Stimulated activated CD4-positive, alpha-beta T cell treated with anti-CD3 and anti-CD28 coated beads, Interleukin-2, amount 100 ng/mL, for 48 hours (primary cell): Measurements from ENCODE around the gene GLRX5.
"Not testable (repeated sequence)": the region's sequence is repeated elsewhere in the genome, so short reads cannot be mapped to it uniquely, and the experiment has no call there.

Source experiments
- DNase-seq, 2 donors: peaks; one replicate each; pipeline ENCODE4 v3.0.0-alpha.2; 2020

GLRX5 gene

DNA sequence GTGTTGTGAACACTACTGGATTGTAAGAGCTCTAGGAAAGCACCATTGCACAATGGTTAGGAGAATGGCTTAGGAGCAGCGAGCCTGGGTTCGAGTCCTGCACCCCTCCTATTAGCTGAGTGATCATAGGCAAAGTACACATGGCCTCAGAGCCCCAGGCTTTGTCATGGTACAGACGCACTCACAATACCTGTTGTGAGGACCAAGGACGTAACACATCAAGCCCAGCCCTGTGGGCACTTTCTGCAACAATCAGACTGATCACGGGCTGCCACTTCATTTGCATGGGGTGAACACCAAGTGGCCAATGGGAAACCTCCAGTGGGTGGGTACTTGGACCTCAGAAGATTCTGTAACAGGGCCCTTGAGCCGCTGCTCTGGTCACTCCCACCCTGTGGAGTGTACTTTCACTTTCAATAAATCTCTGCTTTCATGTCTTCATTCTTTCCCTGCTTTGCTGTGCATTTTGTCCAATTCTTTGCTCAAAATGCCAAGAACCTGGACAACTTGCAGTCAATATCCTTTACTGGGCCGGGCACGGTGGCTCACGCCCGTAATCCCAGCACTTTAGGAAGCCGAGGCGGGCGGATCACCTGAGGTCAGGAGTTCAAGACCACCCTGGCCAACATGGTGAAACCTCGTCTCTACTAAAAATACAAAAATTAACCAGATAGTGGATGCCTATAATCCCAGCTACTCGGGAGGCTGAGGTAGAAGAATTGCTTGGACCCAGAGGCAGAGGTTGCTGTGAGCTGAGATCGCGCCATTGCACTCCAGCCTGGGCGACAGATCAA lies 28.2 kb downstream of the GLRX5 start:
- no peak for DNase-seq

DNA sequence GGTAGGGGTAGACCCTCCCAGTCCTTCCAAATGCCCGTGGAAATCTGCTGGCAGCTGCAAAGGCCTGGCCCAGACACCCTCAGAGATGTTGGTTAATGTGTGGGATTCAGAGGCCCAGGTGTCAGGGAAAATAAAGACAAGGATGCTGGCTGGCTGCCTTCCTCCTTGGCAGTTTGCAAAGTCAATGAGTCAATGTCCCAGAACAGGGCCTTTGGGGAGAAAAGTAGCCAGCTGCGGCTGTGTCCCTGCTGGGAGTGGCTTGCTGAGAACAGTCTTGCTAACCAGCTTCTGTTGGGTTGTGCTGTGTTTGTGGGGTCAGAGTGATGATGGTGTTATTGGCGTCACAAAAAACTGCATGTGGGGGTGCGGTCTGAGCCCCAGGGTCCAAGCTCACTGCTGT lies 29.2 kb downstream of the GLRX5 start:
- no peak for DNase-seq

DNA sequence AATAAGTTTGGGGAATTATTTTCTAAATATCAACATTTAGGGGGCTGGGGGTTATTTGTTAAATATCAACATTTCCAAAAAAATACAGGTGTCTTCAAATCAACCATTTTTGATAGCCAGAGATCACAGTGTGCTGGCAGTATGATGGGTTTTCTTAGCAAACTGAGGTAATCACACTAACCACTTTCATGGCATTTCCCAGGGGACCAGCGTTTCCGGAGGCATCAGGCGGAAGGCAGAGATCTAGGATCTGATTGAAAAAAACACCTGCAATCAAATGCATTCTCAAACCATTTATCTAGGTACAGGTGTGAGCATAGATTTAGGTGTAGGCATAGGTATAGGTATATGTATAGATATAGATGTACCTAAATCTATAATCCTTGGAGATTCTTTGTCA lies 34.6 kb downstream of the GLRX5 start:
- no peak for DNase-seq

DNA sequence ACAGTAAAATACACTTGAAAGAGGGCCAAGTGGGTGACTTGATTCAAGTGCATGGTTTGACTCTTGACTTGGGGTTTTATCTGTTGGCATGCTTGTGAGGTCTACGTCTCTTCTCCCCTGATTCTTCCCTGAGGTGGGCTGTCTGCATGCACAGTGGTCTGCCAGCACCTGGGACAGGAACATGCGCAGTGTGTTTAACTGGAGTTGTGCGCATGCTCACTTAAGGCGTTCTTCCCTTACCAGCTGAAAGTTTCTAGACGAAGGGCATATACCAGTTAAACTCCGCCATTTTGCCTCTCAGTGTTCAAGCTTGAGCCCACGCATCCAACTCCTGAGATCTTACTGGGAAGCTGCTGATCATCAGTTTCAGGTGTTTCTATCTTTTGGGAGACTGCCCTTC lies 38.5 kb downstream of the GLRX5 start:
- no peak for DNase-seq

DNA sequence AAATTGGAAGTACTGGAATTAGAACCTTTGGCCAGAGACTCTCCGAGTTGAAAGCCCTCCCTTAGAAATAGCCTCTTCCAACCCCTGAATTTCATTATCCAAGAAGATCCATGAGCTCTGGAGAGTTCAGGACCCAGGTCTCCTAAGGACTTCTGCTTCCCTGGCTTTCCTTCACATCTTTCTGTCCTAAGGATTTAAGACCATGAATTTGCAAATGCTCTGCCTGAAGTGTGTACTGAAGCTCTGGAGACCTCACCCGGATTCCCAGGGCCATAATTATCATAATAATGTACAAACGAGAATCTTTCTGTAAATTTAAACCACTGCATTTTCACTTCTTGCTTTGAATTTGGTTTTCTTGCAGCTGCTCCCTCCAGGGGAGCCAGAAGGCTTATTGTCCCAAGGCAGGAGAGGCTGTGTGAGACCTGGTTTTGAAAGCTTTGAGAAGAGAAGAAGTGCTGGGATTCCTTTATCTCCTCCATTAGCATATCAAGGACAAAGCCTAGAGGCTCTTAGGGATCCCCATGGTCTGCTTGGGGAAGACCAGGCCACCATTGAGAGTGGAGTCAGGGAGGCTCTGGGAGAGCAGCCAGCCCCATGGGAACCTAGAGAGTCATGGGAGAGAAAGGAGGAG lies 41.1 kb downstream of the GLRX5 start:
- no peak for DNase-seq

DNA sequence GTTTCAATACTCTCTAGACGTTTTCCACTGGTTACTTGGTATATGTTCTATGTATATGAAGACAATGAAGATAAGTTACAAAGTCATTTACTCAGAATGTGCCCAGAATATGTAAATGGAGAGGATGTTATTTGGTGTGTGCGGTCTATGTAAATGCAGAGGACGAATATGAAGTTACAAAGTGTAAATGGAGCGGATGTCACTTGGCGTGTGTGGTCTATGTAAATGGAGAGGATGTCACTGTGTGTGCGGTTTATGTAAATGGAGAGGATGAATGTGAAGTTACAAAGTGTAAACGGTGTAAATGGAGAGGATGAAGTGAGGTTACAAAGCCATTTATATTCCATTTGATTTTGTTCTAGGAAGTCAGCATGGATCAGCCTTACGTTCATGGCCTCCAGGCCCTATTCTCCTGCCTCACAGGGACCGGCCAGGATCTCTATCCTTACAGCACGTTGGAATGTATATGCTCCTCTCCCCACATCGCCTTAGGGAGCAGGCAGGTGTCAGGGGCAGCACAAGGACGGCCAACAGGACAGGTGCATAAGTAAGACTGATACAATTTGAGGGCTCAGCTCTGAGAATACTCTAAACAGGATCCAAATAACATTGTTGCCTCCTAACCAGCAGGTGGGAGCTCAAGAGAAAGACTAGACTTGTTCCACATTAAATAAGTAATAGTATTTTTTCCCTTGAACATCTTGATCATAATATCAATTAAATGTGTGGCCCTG lies 42.4 kb downstream of the GLRX5 start:
- no peak for DNase-seq

DNA sequence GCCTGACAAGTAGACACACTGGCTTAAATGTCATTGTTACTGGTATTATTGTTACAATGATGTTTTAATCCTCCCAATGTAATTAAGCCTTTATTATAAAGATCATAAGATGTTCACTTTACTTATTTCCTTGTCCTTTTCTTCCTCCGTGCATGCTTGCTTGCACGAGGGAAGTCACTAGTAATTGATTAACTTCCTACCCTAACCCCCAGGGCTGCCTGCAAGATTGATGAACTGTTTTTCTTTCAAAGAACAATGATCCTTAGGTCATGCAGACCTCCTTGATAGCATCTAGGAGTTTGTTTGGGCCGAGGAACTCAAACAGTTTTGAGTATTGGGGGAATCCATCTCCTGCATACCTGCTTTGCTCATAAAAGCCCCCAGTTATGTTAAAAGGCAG lies 43.0 kb downstream of the GLRX5 start:
- no peak for DNase-seq

DNA sequence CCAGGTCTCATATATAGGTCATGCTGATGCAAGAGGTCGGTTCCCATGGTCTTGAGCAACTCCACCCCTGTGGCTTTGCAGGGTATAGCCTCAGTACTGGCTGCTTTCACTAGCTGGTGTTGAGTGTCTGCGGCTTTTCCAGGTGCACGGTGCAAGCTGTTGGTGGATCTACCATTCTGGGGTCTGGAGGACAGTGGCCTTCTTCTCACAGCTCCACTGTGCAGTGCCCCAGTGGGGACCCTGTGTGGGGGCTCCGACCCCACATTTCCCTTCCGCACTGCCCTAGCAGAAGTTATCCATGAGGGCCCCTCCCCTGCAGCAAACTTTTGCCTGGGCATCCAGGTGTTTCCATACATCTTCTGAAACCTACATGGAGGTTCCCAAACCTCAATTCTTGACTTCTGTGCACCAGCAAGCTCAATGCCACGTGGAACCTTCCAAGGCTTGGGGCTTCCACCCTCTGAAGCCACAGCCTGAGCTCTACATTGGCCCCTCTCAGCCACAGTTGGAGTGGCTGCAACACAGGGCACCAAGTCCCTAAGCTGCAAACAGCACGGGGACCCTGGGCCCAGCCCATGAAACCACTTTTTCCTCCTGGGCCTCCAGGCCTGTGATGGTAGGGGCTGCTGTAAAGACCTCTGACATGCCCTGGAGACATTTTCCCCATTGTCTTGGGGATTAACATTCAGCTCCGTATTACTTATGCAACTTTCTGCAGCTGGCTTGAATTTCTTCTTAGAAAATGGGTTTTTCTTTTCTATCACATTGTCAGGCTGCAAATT lies 49.2 kb downstream of the GLRX5 start:
- not testable (repeated sequence) for DNase-seq

DNA sequence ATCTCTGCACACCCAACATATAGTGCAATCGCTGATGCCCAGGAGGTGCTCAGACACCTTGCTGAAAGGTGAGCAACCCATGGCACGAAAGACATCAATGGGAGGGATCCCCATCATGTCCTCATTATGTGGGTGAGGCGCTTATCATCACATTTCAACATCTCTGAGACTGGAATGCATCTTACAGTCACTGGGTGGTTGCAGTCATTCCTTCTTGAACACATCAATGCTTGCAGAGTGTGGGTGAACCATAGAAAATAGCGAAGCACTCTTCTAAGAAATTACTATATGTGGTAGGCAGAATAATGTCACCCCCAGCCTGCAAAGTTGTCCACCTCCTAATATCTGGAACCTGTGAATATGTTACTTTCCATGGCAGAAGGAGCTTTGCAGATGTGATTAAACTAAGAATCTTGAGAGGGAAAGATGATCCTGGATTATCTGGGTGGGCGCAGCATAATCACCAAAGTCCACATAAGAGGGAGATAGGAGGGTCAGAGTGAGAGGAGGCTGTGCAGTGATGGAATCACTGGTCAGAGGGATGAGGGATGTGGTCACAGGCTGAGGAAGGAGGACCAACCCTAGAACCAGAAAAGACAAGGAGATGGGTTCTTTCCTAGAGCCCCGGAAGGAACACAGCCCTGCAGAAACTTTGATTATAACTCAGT lies 51.2 kb downstream of the GLRX5 start:
- DNase-seq, result no peak

DNA sequence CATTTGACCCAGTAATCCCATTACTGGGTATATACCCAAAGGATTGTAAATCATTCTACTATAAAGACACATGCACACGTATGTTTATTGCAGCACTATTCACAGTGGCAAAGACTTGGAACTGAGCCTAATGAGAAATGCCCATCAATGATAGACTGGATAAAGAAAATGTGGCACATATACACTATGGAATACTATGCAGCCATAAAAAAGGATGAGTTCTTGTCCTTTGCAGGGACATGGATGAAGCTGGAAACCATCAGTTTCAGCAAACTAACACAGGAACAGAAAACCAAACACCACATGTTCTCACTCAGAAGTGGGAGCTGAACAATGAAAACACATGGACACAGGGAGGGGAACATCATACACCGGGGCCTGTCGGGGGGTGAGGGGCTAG lies 56.3 kb downstream of the GLRX5 start:
- DNase-seq, result not testable (repeated sequence)
